ENCODE measurements around the gene HP1BP3.

HP1BP3 gene

GRCh38 chr1:20739225-20739624 is 47.9 kb downstream of the HP1BP3 start:
- DNase-seq (ENCODE audit: low read depth, low spot score): peak; percentile 49
- no peak overlapping the region for H3K4me3 ChIP-seq (ENCODE audit: low read depth, low read length)
- CTCF ChIA-PET: interaction anchor here (1.9 kb wide), 1 partner anchor 42 kb away, joined by 9 read pairs; no protein-coding TSS in a partner anchor
- POLR2A ChIA-PET: interaction anchor here (0.6 kb wide), 1 partner anchor 50 kb away, joined by 3 read pairs; no protein-coding TSS in a partner anchor
- no peak for TF ChIP-seq CTCF (IDR thresholded peaks at IDR 0.05; ENCODE audit: insufficient read depth, low read length, missing control alignments)

- CTCF ChIA-PET: interaction anchor here (0.7 to 0.9 kb wide), 3 partner anchors 17 to 40 kb away, joined by 3 to 4 read pairs (median 3); no protein-coding TSS in a partner anchor
- no peak for TF ChIP-seq CTCF (IDR thresholded peaks at IDR 0.05; ENCODE audit: insufficient read depth, low read length, missing control alignments)
- H3K4me3 ChIP-seq (ENCODE audit: low read depth, low read length): no peak overlapping the region
- DNase-seq (ENCODE audit: low read depth, low spot score): no peak
- POLR2A ChIA-PET: no interaction called here
Measured at GRCh38 chr1:20735581-20736111, 51.5 kb downstream of the HP1BP3 start.

- no peak overlapping the region for H3K4me3 ChIP-seq (ENCODE audit: low read depth, low read length)
- ChIA-PET CTCF (interaction anchor here (0.8 to 2.8 kb wide), 6 partner anchors 9 to 101 kb away, joined by 3 to 13 read pairs (median 5); partner anchors contain the start of genes DDOST and PINK1), POLR2A (interaction anchor here (0.5 kb wide), 1 partner anchor 856 kb away, joined by 3 read pairs; no protein-coding TSS in a partner anchor)
- no peak for TF ChIP-seq CTCF (IDR thresholded peaks at IDR 0.05; ENCODE audit: insufficient read depth, low read length, missing control alignments)
- no peak for DNase-seq (ENCODE audit: low read depth, low spot score)
Measured at GRCh38 chr1:20733360-20733975, 53.6 kb downstream of the HP1BP3 start.

- DNase-seq (ENCODE audit: low read depth, low spot score): peak; percentile 91
- H3K4me3 ChIP-seq (ENCODE audit: low read depth, low read length): peak within 1 kb of the TSS; percentile 62
- peak; percentile 36 for TF ChIP-seq CTCF (IDR thresholded peaks at IDR 0.05; ENCODE audit: insufficient read depth, low read length, missing control alignments)
- POLR2A ChIA-PET: interaction anchor here (0.5 to 1.1 kb wide), 3 partner anchors 54 to 855 kb away, joined by 3 to 4 read pairs (median 4); no protein-coding TSS in a partner anchor
- CTCF ChIA-PET: interaction anchor here (0.5 to 2.8 kb wide), 5 partner anchors 10 to 506 kb away, joined by 3 to 13 read pairs (median 6); partner anchors contain the start of gene PINK1
Measured at GRCh38 chr1:20732588-20733359, 54.3 kb downstream of the HP1BP3 start, which contains the start of gene SH2D5. Gene SH2D5 (minus strand): TSS chr1:20732703. CDS start chr1:20728044, 4,659 bp downstream.

- no peak for TF ChIP-seq CTCF (IDR thresholded peaks at IDR 0.05; ENCODE audit: insufficient read depth, low read length, missing control alignments)
- DNase-seq (ENCODE audit: low read depth, low spot score): no peak
- ChIA-PET CTCF (interaction anchor here (0.5 to 2.8 kb wide), 3 partner anchors 11 to 506 kb away, joined by 5 to 13 read pairs (median 6); no protein-coding TSS in a partner anchor), POLR2A (interaction anchor here (1.1 kb wide), 2 partner anchors 54 to 56 kb away, joined by 4 read pairs; no protein-coding TSS in a partner anchor)
- H3K4me3 ChIP-seq (ENCODE audit: low read depth, low read length): peak overlapping the region; percentile 62
Measured at GRCh38 chr1:20732071-20732587, 55.0 kb downstream of the HP1BP3 start.

Data from AG04449 (cell line).